H1 (cell line): ENCODE results near the gene MAST1. TPM values are rescaled to one million over a fixed set of nuclear protein-coding genes. Genes with fewer than 3 reads are reported as not detected.

ENCODE experiments used
- CTCF ChIA-PET: fragments of 300-600 bp; sonication (Branson Sonifier 250); formaldehyde crosslinking; loops from one replicate; lab custom pipeline; 2021; ENCODE audit not compliant: partially characterized antibody; lab: Charles Lee
- POLR2A ChIA-PET: fragments of 300-600 bp; sonication (Branson Sonifier 250); formaldehyde crosslinking; loops from one replicate; lab custom pipeline; 2021; ENCODE audit warnings: inconsistent platforms; ENCODE audit not compliant: partially characterized antibody; lab: Charles Lee
- DNase-seq, 2 experiments: peaks; one replicate each; pipeline versions ENCODE4 v3.0.0 to v3.0.0-alpha.2; 2010 to 2022; ENCODE audit warnings: low spot score in 2 of 2, low read depth in 1 of 2, mixed read lengths in 1 of 2
- FAIRE-seq: peaks from 2 replicates; lab custom pipeline; 2011; peaks lifted over from hg19 to GRCh38; lab: Jason Lieb, UNC
- H2AFZ ChIP-seq: 2 replicates; pipeline ENCODE4 v1.8.1; 2012; ENCODE audit warnings: low read length, inconsistent platforms
- H2AK5ac ChIP-seq: 2 replicates; pipeline ENCODE4 v1.6.1; 2013; ENCODE audit warnings: low read depth, low read length
- H2BK120ac ChIP-seq: replicated peaks from 2 replicates; pipeline ENCODE3; 2013; ENCODE audit warnings: low read depth, low read length, inconsistent platforms
- H2BK12ac ChIP-seq: 2 replicates; pipeline ENCODE4 v1.6.1; 2013; ENCODE audit warnings: low read depth, low read length
- H2BK15ac ChIP-seq: 2 replicates; pipeline ENCODE4 v1.6.1; 2013; ENCODE audit warnings: low read length
- H2BK20ac ChIP-seq: 2 replicates; pipeline ENCODE4 v1.6.1; 2013; ENCODE audit warnings: low read length
- H2BK5ac ChIP-seq: 2 replicates; pipeline ENCODE4 v1.6.1; 2013; ENCODE audit warnings: low read depth, low read length
- H3K14ac ChIP-seq: 2 replicates; pipeline ENCODE4 v1.6.1; 2013; ENCODE audit warnings: inconsistent platforms; ENCODE audit not compliant: insufficient read length
- H3K18ac ChIP-seq: 2 replicates; pipeline ENCODE4 v1.6.1; 2013; ENCODE audit warnings: low read length; ENCODE audit errors: extremely low read depth
- H3K23ac ChIP-seq: 2 replicates; pipeline ENCODE4 v1.6.1; 2013; ENCODE audit warnings: inconsistent platforms; ENCODE audit not compliant: insufficient read length
- H3K23me2 ChIP-seq: 2 replicates; pipeline ENCODE4 v1.6.1; 2013; ENCODE audit warnings: low read depth, low read length
- H3K27ac ChIP-seq: 2 replicates; pipeline ENCODE4 v1.6.1; 2011; ENCODE audit warnings: low read depth, low read length, inconsistent platforms
- H3K27me3 ChIP-seq, 4 experiments: replicated peaks in 1 of 4; 1 replicate in 1 of 4; 2 replicates in 3 of 4; pipeline versions ENCODE4 v1.6.1 to v1.8.1; 2011 to 2013; ENCODE audit warnings: low read length in 3 of 4, mild to moderate bottlenecking in 3 of 4, inconsistent platforms in 2 of 4, mixed read lengths in 2 of 4, moderate library complexity in 1 of 4; ENCODE audit not compliant: control insufficient read depth in 3 of 4, insufficient read depth in 3 of 4; ENCODE audit errors: extremely low read depth in 1 of 4
- H3K36me3 ChIP-seq, 4 experiments: 2 replicates each; pipeline versions ENCODE4 v1.6.1 to v1.8.1; 2011 to 2013; ENCODE audit warnings: mild to moderate bottlenecking in 4 of 4, low read length in 3 of 4, moderate library complexity in 2 of 4, control low read depth in 1 of 4, inconsistent platforms in 1 of 4; ENCODE audit not compliant: insufficient read depth in 4 of 4, control insufficient read depth in 2 of 4
- H3K4ac ChIP-seq: replicated peaks from 2 replicates; pipeline ENCODE3; 2013; ENCODE audit warnings: low read length, low read depth, mixed read lengths, inconsistent platforms; ENCODE audit not compliant: insufficient read length
- H3K4me1 ChIP-seq, 4 experiments: replicated peaks in 1 of 4; 1 replicate in 1 of 4; 2 replicates in 3 of 4; pipeline versions ENCODE4 v1.6.1 to v1.8.1; 2011 to 2013; ENCODE audit warnings: low read length in 3 of 4, inconsistent platforms in 2 of 4, mixed read lengths in 1 of 4; ENCODE audit not compliant: insufficient read depth in 4 of 4, control insufficient read depth in 3 of 4
- H3K4me2 ChIP-seq, 2 experiments: 2 replicates each; pipeline versions ENCODE4 v1.6.1 to v1.8.1; 2011 to 2013; ENCODE audit warnings: low read depth in 2 of 2, low read length in 2 of 2, control low read depth in 1 of 2, inconsistent platforms in 1 of 2, mild to moderate bottlenecking in 1 of 2; ENCODE audit not compliant: insufficient read depth in 1 of 2
- H3K4me3 ChIP-seq, 4 experiments: fragments of 200-600, 300-600 bp in 1 of 4; sonication (generic), shearing (Covaris generic), sonication (Bioruptor Twin) in 1 of 4; 2 replicates each; pipeline versions ENCODE4 v1.5.1 to v1.8.1; 2011 to 2016; ENCODE audit warnings: low read length in 4 of 4, low read depth in 3 of 4, control low read depth in 2 of 4, inconsistent platforms in 2 of 4, mild to moderate bottlenecking in 2 of 4, mixed read lengths in 1 of 4, moderate library complexity in 1 of 4; ENCODE audit not compliant: insufficient read depth in 2 of 4; ENCODE audit errors: extremely low read depth in 1 of 4
- H3K56ac ChIP-seq: replicated peaks from 2 replicates; pipeline ENCODE3; 2013; ENCODE audit warnings: low read depth, mild to moderate bottlenecking, mixed read lengths, low read length, inconsistent platforms; ENCODE audit not compliant: insufficient read length
- H3K79me1 ChIP-seq: 2 replicates; pipeline ENCODE4 v1.6.1; 2013; ENCODE audit warnings: low read depth, low read length, control low read depth
- H3K79me2 ChIP-seq, 2 experiments: 2 replicates each; pipeline versions ENCODE4 v1.6.1 to v1.8.1; 2012 to 2013; ENCODE audit warnings: low read length in 2 of 2, mild to moderate bottlenecking in 2 of 2, inconsistent platforms in 1 of 2; ENCODE audit not compliant: insufficient read depth in 2 of 2, control insufficient read depth in 1 of 2
- H3K9ac ChIP-seq, 4 experiments: replicated peaks in 1 of 4; 1 replicate in 1 of 4; 2 replicates in 3 of 4; pipeline versions ENCODE4 v1.6.1 to v1.8.1; 2011 to 2013; ENCODE audit warnings: low read depth in 3 of 4, low read length in 3 of 4, control low read depth in 2 of 4, mild to moderate bottlenecking in 2 of 4, moderate library complexity in 2 of 4, inconsistent platforms in 1 of 4; ENCODE audit errors: extremely low read depth in 1 of 4
- H3K9me3 ChIP-seq, 2 experiments: 2 replicates each; pipeline versions ENCODE4 v1.6.1 to v1.8.1; 2012 to 2013; ENCODE audit warnings: mild to moderate bottlenecking in 2 of 2, moderate library complexity in 2 of 2, control low read depth in 1 of 2, inconsistent platforms in 1 of 2, low read depth in 1 of 2, low read length in 1 of 2, mixed read lengths in 1 of 2; ENCODE audit not compliant: insufficient read depth in 2 of 2
- H4K20me1 ChIP-seq, 2 experiments: replicated peaks in 1 of 2; 2 replicates each; pipeline versions ENCODE3 to v1.8.1; 2011 to 2013; ENCODE audit warnings: inconsistent platforms in 2 of 2, low read length in 2 of 2, mild to moderate bottlenecking in 1 of 2; ENCODE audit not compliant: insufficient read depth in 2 of 2, control insufficient read depth in 1 of 2
- H4K5ac ChIP-seq: 2 replicates; pipeline ENCODE4 v1.6.1; 2013; ENCODE audit warnings: low read length, low read depth, mixed read lengths, inconsistent platforms; ENCODE audit not compliant: insufficient read length
- H4K8ac ChIP-seq: 2 replicates; pipeline ENCODE4 v1.8.0; 2013; ENCODE audit warnings: mild to moderate bottlenecking, moderate library complexity, low read length, inconsistent platforms; ENCODE audit not compliant: insufficient read depth; ENCODE audit errors: extremely low read depth
- H4K91ac ChIP-seq: replicated peaks from 2 replicates; pipeline ENCODE3; 2013; ENCODE audit warnings: low read length, mixed read lengths, inconsistent platforms; ENCODE audit not compliant: insufficient read length
- BACH1 ChIP-seq: IDR thresholded peaks from 2 replicates; pipeline ENCODE4 v1.6.1; 2012; ENCODE audit warnings: low read length, improper control_type of control experiment
- RBBP5 ChIP-seq: IDR thresholded peaks from 2 replicates; pipeline ENCODE4 v1.7.1; 2012; ENCODE audit warnings: low read depth, mild to moderate bottlenecking, inconsistent platforms, low read length, moderate library complexity, borderline replicate concordance
- SUZ12 ChIP-seq: fragments of 200-600 bp; sonication (generic); IDR thresholded peaks from 2 replicates; pipeline ENCODE4 v1.6.1; 2012; ENCODE audit warnings: mild to moderate bottlenecking, inconsistent platforms, low read length, moderate library complexity, mixed read lengths
- WGBS, 2 experiments: shearing (Covaris generic) in 1 of 2; methylation state at CpG; one replicate each; pipeline versions ENCODE4 v1.1.6 to v1.1.7; 2013 to 2015; ENCODE audit warnings: low lambda C conversion rate in 2 of 2, mixed read lengths in 2 of 2, inconsistent platforms in 1 of 2, low coverage in 1 of 2, missing lambda C conversion rate in 1 of 2; ENCODE audit not compliant: insufficient replicate concordance in 2 of 2, insufficient coverage in 1 of 2, insufficient read length in 1 of 2; ENCODE audit errors: extremely low coverage in 1 of 2, missing lambda C conversion rate in 1 of 2; 5-methylcytosine and 5-hydroxymethylcytosine counted together
- polyA plus RNA-seq, 7 experiments: library from polyadenylated mRNA; depleted of rRNA in 3 of 7; stranded (reverse) in 5 of 7; unstranded in 2 of 7; fragments of >200 nt in 5 of 7; fragments of 200-250 nt in 2 of 7; gene quantifications; 1 replicate in 5 of 7; 2 replicates in 1 of 7; 4 replicates in 1 of 7; pipeline versions ENCODE4 v1.2.1 to v1.2.3, GENCODE V29; 2011 to 2013; ENCODE audit warnings: missing spikeins in 2 of 7, mixed read lengths in 2 of 7
- total RNA-seq: library from RNA; stranded (reverse); fragmentation: NEBNext Ultra II Directional; extraction: Animal tissue kit (Norgen Biotek cat#: 25700); gene quantifications from 2 replicates; pipeline ENCODE4 v1.2.1, GENCODE V29; 2021
- TF ChIP-seq, protein P1 (sequence below): IDR thresholded peaks from 2 replicates; pipeline ENCODE4 v1.6.1; 2012; ENCODE audit warnings: low read length, inconsistent platforms

Gene MAST1
- total and polyA plus RNA-seq, 2 of the 8 experiments (the other 6 are each of a cell fraction or from before 2014, with no cell fraction given) = 15.6 to 28.3 TPM

DNA sequence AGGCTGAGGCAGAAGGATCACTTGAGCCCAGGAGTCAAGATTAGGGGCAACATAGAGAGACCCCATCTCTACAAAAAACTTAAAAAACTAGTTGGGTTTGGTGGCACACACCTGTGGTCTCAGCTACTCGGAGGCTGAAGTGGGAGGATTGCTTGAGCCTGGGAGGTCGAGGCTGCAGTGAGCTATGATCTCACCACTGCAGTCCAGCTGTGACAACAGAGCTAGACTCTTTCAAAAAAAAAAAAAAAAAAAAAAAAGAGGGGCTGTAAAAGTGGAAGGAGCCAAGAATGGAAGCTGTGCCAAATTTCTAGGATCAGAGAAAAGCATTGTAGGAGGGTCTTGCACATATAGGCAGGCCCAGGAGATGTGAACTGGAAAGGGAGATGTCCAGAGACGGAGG is 33.4 kb downstream of the MAST1 start:
- no peak overlapping the region for H3K4ac ChIP-seq
- peaks cover 0 to 2% of the 10 kb centered on the region in 2 experiments for H4K20me1 ChIP-seq
- no peak overlapping the region for H2BK120ac ChIP-seq
- H3K18ac ChIP-seq = no peak overlapping the region
- H2AK5ac ChIP-seq = no peak overlapping the region
- TF ChIP-seq BACH1 = no peak
- no peak for TF ChIP-seq SUZ12
- TF ChIP-seq, protein P1, sequence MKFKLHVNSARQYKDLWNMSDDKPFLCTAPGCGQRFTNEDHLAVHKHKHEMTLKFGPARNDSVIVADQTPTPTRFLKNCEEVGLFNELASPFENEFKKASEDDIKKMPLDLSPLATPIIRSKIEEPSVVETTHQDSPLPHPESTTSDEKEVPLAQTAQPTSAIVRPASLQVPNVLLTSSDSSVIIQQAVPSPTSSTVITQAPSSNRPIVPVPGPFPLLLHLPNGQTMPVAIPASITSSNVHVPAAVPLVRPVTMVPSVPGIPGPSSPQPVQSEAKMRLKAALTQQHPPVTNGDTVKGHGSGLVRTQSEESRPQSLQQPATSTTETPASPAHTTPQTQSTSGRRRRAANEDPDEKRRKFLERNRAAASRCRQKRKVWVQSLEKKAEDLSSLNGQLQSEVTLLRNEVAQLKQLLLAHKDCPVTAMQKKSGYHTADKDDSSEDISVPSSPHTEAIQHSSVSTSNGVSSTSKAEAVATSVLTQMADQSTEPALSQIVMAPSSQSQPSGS = no peak
- TF ChIP-seq RBBP5 = no peak
- POLR2A ChIA-PET = interaction anchor here (0.7 to 2.4 kb wide), 4 partner anchors 9 to 281 kb away, joined by 3 to 6 read pairs (median 4); no protein-coding TSS in a partner anchor
- H2BK20ac ChIP-seq = no peak overlapping the region
- WGBS, 2 experiments = 85% methylated on average over 3 of the region's 3 CpGs; no CpG with 5 or more reads in 1 of the 2 experiments
- DNase-seq (no peak), FAIRE-seq (no peak)
- H3K23me2 ChIP-seq = peaks cover 8% of the 10 kb centered on the region; the same call in 1 of the 2 replicates
- H4K8ac ChIP-seq = no peak overlapping the region
- H2BK5ac ChIP-seq = no peak overlapping the region
- H2AFZ ChIP-seq = no peak overlapping the region
- no peak overlapping the region for H4K5ac ChIP-seq
- H2BK12ac ChIP-seq = no peak overlapping the region
- no peak overlapping the region for H4K91ac ChIP-seq
- no peaks in the 10 kb centered on the region for H3K27me3 ChIP-seq
- no peak overlapping the region for H3K56ac ChIP-seq
- H3K4me1 ChIP-seq = peaks cover 1 to 5% (median 3%) of the 10 kb centered on the region in 4 experiments; a peak in 5 of 7 replicates
- no peak overlapping the region for H3K27ac ChIP-seq
- no peak overlapping the region for H3K14ac ChIP-seq
- H3K79me1 ChIP-seq = no peaks in the 10 kb centered on the region
- CTCF ChIA-PET = interaction anchor here (1.3 to 1.9 kb wide), 2 partner anchors 13 to 24 kb away, joined by 3 to 6 read pairs; no protein-coding TSS in a partner anchor
- H3K4me3 ChIP-seq = no peak overlapping the region
- peaks cover 0 to 27% (median 13%) of the 10 kb centered on the region in 4 experiments for H3K36me3 ChIP-seq
- H3K9me3 ChIP-seq = peaks cover 0 to 5% of the 10 kb centered on the region in 2 experiments; a peak in 1 of 4 replicates
- no peak overlapping the region for H3K4me2 ChIP-seq
- H3K79me2 ChIP-seq = no peaks in the 10 kb centered on the region
- H2BK15ac ChIP-seq = no peak overlapping the region
- H3K9ac ChIP-seq = no peak overlapping the region
- no peak overlapping the region for H3K23ac ChIP-seq
